GM21737 (cell line): ENCODE measurements around the gene LETMD1.
A peak's percentile ranks its signal among the peaks of the same experiment; 100 is the strongest.
"Not testable (repeated sequence)": the region's sequence is repeated elsewhere in the genome, so short reads cannot be mapped to it uniquely, and the experiment has no call there.

Source experiments
- ATAC-seq: cut with Tn5 transposase; IDR thresholded peaks from one replicate; pipeline ENCODE4 v1.9.1; 2021; ENCODE audit warnings: mild to moderate bottlenecking, moderate library complexity; ENCODE audit not compliant: unreplicated experiment

LETMD1 gene

GRCh38 chr12:51047655-51048540 is at the start of gene LETMD1:
TSS of gene LETMD1 (plus strand) at chr12:51048327. CDS start at chr12:51048357, 30 bp downstream.
- peak; percentile 96 for ATAC-seq

GRCh38 chr12:50999093-50999492 is 49.0 kb upstream of the LETMD1 start:
- ATAC-seq: no peak

- ATAC-seq: no peak
Observed at GRCh38 chr12:51000245-51000644, 47.9 kb upstream of the LETMD1 start.

GRCh38 chr12:51001799-51002198 is 46.3 kb upstream of the LETMD1 start:
- ATAC-seq: no peak

- ATAC-seq: no peak
Observed at GRCh38 chr12:51004504-51004903, 43.6 kb upstream of the LETMD1 start.

GRCh38 chr12:51005030-51005429 is 43.1 kb upstream of the LETMD1 start:
- ATAC-seq: no peak

- no peak for ATAC-seq
Observed at GRCh38 chr12:51005671-51006070, 42.5 kb upstream of the LETMD1 start.

GRCh38 chr12:51008329-51009055 is 39.6 kb upstream of the LETMD1 start:
- no peak for ATAC-seq

- ATAC-seq: no peak
Observed at GRCh38 chr12:51009056-51009440, 39.1 kb upstream of the LETMD1 start.

GRCh38 chr12:51011955-51012354 is 36.2 kb upstream of the LETMD1 start:
- ATAC-seq: no peak

GRCh38 chr12:51012570-51013236 is 35.4 kb upstream of the LETMD1 start:
- ATAC-seq: no peak

GRCh38 chr12:51013441-51013840 is 34.7 kb upstream of the LETMD1 start:
- no peak for ATAC-seq

- ATAC-seq: not testable (repeated sequence)
Observed at GRCh38 chr12:51014467-51014866, 33.7 kb upstream of the LETMD1 start.

- no peak for ATAC-seq
Observed at GRCh38 chr12:51017452-51017851, 30.7 kb upstream of the LETMD1 start.

- no peak for ATAC-seq
Observed at GRCh38 chr12:51018956-51019355, 29.2 kb upstream of the LETMD1 start.

GRCh38 chr12:51019927-51020326 is 28.2 kb upstream of the LETMD1 start:
- no peak for ATAC-seq

GRCh38 chr12:51020448-51021182 is 27.5 kb upstream of the LETMD1 start:
- no peak for ATAC-seq

- ATAC-seq: no peak
Observed at GRCh38 chr12:51021694-51022093, 26.4 kb upstream of the LETMD1 start.

GRCh38 chr12:51023625-51024382 is 24.3 kb upstream of the LETMD1 start:
- no peak for ATAC-seq

- no peak for ATAC-seq
Observed at GRCh38 chr12:51025338-51025835, 22.7 kb upstream of the LETMD1 start.
